ENCODE measurements around the gene KRTAP4-2.
"Not testable (repeated sequence)": the region's sequence is repeated elsewhere in the genome, so short reads cannot be mapped to it uniquely, and the experiment has no call there.

Gene KRTAP4-2

DNA sequence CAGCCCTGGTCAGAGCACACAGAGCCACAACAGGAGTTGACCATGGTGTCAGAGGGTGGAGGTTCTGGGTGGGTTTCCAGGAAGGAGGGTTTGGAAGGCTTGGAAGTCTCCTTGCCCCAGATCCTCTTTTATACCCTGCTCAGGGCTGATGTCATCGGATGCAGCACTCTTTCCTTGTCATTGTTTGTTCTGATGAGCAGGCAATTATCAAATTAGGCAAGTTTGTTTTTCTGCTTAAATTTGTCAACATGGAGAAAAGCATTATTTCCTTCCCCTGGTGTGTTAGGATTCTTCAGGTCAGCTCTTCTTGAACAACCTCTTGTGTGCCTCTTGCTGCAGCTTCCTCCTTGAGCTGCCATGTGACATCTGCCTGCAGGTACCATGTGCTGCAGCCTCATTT lies 17.4 kb downstream of the KRTAP4-2 start, which contains the start of gene KRTAP4-4:
TSS of gene KRTAP4-4 (minus strand) at position 101 of the 400 bp plus-strand sequence. CDS start at position 44, 57 bp downstream.
- no peak for DNase-seq (ENCODE audit: low read depth)

- not testable (repeated sequence) for DNase-seq (ENCODE audit: low read depth)
Measured at GRCh38 chr17:41160190-41160589, 17.8 kb downstream of the KRTAP4-2 start.

DNA sequence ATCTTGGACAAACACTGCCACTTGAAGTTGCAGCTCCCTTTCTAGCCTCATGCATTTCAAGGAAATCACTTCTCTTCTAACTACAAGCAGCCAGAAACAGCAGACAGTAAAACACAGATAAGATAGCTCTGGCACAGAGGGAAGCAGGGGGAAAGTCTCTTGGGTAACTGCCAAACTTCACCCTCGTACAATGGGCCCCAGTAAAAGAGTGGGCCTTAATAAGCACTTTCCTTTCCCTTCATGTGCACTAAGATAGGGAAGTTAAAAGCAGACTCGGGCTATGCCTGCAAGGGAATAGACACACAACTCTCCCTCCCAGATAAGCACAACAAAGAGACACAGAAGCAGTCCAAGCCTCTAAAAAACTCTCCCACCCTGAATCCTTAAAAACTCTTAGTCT lies 24.2 kb downstream of the KRTAP4-2 start:
- no peak for DNase-seq (ENCODE audit: low read depth)

GRCh38 chr17:41151525-41151924 lies 26.5 kb downstream of the KRTAP4-2 start:
- DNase-seq (ENCODE audit: low read depth): no peak

DNA sequence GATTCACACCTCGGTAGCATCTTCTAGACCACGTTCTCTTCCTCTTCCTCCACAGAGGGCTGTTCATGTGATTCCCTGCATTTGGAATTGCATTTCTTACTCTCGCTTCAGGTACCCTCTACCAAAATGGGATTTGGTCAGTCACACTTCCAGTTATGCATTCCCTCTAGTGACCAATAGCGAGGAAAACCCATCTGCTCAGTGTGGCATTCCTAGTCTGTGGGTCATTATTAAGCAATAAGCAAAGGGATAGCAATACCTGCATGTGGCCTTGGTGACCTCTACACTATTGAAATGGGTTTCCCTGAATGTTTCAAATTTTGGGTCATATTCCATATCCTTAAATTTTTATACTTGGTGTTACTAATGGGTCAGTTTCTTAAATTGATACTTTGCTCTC lies 28.0 kb downstream of the KRTAP4-2 start:
- DNase-seq (ENCODE audit: low read depth): no peak

- no peak for DNase-seq (ENCODE audit: low read depth)
Measured at GRCh38 chr17:41149652-41149985, 28.4 kb downstream of the KRTAP4-2 start, which contains the start of gene KRTAP4-5. Gene KRTAP4-5 (minus strand): TSS chr17:41149825. CDS start chr17:41149767, 58 bp downstream.

- not testable (repeated sequence) for DNase-seq (ENCODE audit: low read depth)
Measured at GRCh38 chr17:41148971-41149651, 28.9 kb downstream of the KRTAP4-2 start.

GRCh38 chr17:41147531-41148204 lies 30.4 kb downstream of the KRTAP4-2 start:
- no peak for DNase-seq (ENCODE audit: low read depth)

DNA sequence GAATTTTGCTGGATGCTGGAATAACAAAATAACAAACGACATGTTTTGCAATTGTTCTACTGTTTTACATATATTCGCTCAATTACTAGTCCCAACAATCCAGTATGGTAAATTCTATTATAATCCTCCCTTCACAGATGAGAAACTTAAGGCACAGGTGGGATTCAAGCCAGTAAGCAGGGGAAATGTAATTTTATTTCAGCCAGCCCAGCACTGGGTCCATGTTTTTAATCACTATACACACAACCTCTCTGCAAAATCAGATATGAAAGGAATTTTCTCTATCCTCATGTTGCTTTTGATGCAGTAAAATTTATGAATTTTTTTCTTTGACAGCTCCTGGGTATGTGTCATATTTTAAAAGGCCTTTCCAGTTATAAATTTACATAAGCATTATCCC lies 32.8 kb downstream of the KRTAP4-2 start:
- no peak for DNase-seq (ENCODE audit: low read depth)

- DNase-seq (ENCODE audit: low read depth): no peak
Measured at GRCh38 chr17:41144846-41145245, 33.2 kb downstream of the KRTAP4-2 start.

DNA sequence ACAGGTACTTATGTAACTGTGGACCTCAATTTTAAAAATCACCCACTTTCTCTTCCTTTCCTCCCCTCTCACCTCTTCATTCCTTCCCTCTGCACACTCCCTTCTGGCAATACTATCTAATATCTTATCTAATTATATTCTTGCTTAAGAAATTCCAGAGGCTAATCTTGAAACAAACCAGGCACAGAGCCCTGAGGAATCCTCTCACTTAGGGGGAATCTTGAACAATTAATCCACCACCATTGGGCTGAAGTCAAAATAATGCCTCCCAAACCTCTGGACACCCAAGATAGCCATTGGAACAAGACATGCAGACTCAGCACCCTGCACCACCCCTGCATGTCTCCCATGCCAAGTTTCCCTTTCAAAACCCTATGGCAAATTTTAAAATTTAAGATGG lies 36.7 kb downstream of the KRTAP4-2 start:
- DNase-seq (ENCODE audit: low read depth): no peak

GRCh38 chr17:41140360-41141131 lies 37.5 kb downstream of the KRTAP4-2 start, which contains the start of gene KRTAP4-6:
Gene KRTAP4-6 (minus strand): TSS chr17:41140544. CDS start chr17:41140487, 57 bp downstream.
- no peak for DNase-seq (ENCODE audit: low read depth)

GRCh38 chr17:41139865-41140264 lies 38.2 kb downstream of the KRTAP4-2 start:
- DNase-seq (ENCODE audit: low read depth): not testable (repeated sequence)

- no peak for DNase-seq (ENCODE audit: low read depth)
Measured at GRCh38 chr17:41133880-41134735, 43.9 kb downstream of the KRTAP4-2 start.

DNA sequence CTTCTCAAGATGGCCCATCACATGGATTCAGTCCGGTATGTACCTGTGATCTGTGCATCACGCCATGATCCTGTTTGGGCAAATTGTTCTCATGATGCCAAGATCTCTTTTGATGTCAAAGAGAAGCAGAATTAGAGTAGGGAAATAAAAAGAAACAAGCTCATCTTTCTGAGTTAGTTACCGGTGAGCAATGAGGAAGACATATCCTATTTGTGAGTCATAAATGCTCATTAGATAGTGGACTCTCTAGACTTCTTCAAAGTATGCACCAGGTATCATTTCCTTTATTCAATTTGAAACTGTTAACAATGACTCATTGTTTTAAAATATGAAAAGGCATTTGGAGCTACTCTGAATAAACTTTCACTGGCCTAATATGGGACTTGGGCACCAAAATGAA lies 46.0 kb downstream of the KRTAP4-2 start:
- DNase-seq (ENCODE audit: low read depth): no peak

Measured in stimulated activated CD4-positive, alpha-beta T cell treated with anti-CD3 and anti-CD28 coated beads, Interleukin-2, amount 100 ng/mL, for 4 hours (primary cell).